HepG2 (cell line): ENCODE results near the gene SMPD3.

Experiments used
- AFF4 ChIP-seq: sonication (generic); formaldehyde crosslinking; IDR thresholded peaks from 2 replicates; pipeline ENCODE4 v1.4.0; 2020; ENCODE audit warnings: missing genetic modification reagents
- CTCF ChIP-seq: sonication (generic); formaldehyde crosslinking; IDR thresholded peaks from 2 replicates; pipeline ENCODE4 v1.5.0; 2020; ENCODE audit warnings: mild to moderate bottlenecking, missing genetic modification reagents, moderate library complexity
- FOXA1 ChIP-seq, 2 experiments: fragments of 450-650 bp in 1 of 2; sonication (generic) in 1 of 2; formaldehyde crosslinking in 1 of 2; IDR thresholded peaks; 2 replicates each; pipeline versions ENCODE4 v1.4.0 to v1.6.1; 2016 to 2020; ENCODE audit warnings: missing genetic modification reagents in 1 of 2
- HMG20B ChIP-seq: conservative IDR thresholded peaks from 2 replicates; pipeline ENCODE4 v1.6.1; 2016; ENCODE audit warnings: missing genetic modification reagents, missing compliant biosample characterization
- SMAD1 ChIP-seq: sonication (generic); formaldehyde crosslinking; IDR thresholded peaks from 2 replicates; pipeline ENCODE4 v1.4.0; 2020; ENCODE audit warnings: missing genetic modification reagents, low read depth, mild to moderate bottlenecking, borderline replicate concordance
- SP1 ChIP-seq, 2 experiments: fragments of 450-650 bp in 1 of 2; sonication (generic) in 1 of 2; formaldehyde crosslinking in 1 of 2; IDR thresholded peaks; 2 replicates each; pipeline versions ENCODE4 v1.4.0 to v1.6.1; 2016 to 2020; ENCODE audit warnings: missing genetic modification reagents in 1 of 2
- TFDP1 ChIP-seq: IDR thresholded peaks from 2 replicates; pipeline ENCODE4 v1.6.1; 2016; ENCODE audit warnings: missing compliant biosample characterization, missing genetic modification reagents, borderline replicate concordance
- YY1 ChIP-seq: IDR thresholded peaks from 2 replicates; pipeline ENCODE4 v1.6.1; 2011; ENCODE audit warnings: low read length, low read depth, moderate library complexity, mild to moderate bottlenecking; ENCODE audit not compliant: insufficient read depth, insufficient replicate concordance
- ZSCAN5A ChIP-seq: sonication (generic); formaldehyde crosslinking; IDR thresholded peaks from 2 replicates; pipeline ENCODE4 v1.8.0; 2022; ENCODE audit warnings: mild to moderate bottlenecking, missing genetic modification reagents, borderline replicate concordance

- TF ChIP-seq TFDP1: no peak
- TF ChIP-seq YY1: no peak
- no peak for TF ChIP-seq CTCF
- TF ChIP-seq SMAD1 (CRISPR knock-in tag): no peak
- no peak for TF ChIP-seq FOXA1 (IDR thresholded peaks at IDR 0.05)
- no peak for TF ChIP-seq FOXA1 (CRISPR knock-in tag; IDR thresholded peaks at IDR 0.05)
- no peak for TF ChIP-seq ZSCAN5A
- no peak for TF ChIP-seq AFF4 (CRISPR knock-in tag)
- TF ChIP-seq SP1 (IDR thresholded peaks at IDR 0.05): no peak
- TF ChIP-seq SP1 (CRISPR knock-in tag; IDR thresholded peaks at IDR 0.05): no peak
- no peak for TF ChIP-seq HMG20B (CRISPR knock-in tag)
Observed at GRCh38 chr16:68421076-68421475, 27.2 kb downstream of the SMPD3 start.
